ENCODE measurements around the gene SH3PXD2A.

Gene SH3PXD2A

DNA sequence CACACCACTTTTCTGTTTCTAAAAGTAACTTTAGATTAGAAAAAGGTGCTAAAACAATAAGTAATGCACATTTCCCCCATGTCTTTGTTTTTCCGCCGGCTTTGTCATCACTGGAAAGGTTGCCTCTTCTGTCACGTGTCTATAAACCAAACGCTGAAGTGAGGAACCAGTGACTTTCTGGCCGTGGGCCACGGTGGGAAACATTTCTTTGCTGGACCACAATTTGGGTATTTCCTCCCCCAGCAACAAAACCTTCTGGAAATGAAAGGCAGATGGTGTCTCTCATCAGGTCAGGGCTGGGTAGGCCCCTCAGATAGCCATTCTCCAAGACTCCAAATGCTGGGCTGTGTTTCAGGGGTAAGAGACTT, 174.5 kb downstream of the SH3PXD2A start:
- in situ Hi-C loops (cut with HindIII; ENCODE audit: low sequenced_read_pairs) = no loop called here

GRCh38 chr10:103679096-103679790, 176.1 kb downstream of the SH3PXD2A start:
- in situ Hi-C loops (cut with HindIII; ENCODE audit: low sequenced_read_pairs) = no loop called here

DNA sequence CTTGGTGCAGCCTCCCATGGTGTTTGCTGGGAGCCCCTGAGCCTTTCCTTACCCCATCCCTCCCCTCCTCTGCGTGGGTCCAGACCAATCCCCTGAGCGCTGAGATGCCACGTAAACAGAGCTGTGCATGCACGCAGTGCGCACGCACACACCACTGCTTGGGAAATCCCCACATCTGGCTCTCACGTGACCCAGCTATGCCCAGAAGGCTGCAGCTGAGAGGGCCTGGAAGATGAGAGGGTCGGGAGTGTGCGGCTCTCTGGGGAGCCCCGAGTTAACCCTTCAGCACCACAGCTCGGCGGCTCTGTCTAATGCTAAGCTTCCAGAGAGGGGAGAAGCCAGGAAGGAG, 177.2 kb downstream of the SH3PXD2A start:
- in situ Hi-C loops (cut with HindIII; ENCODE audit: low sequenced_read_pairs) = no loop called here

DNA sequence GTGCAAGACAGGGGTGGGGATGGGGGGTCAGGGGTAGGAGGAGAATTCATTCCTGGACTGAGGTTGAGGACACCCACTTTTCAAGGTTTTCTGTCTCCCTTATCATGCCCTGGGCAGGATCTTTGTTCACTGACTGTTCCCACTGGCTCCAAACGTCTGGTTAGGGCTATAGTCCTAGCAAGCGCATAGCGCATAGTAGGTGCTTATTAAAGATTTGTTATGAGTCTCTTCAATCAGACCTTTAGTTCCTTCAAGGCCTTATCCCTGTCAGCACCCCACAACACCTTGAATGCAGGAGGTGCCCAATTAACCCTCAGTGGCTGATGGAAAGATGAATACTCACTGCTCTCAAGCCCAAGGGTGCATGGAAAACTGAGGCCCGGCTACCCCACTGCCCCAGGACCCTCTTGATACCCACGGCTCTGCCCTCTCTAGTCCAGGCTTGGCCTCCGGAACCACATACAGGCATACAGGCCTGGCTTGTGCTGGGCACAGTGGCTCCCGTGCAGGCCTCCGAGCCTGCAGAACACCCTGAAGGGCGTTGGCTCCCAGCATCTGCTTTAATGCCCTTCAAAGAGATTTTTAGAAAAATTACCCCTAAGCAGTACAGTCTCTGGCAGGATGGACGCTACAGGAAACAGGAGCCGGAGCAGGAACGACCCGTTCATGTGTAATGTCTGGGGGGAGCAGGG, 177.7 kb downstream of the SH3PXD2A start:
- in situ Hi-C loops (cut with HindIII; ENCODE audit: low sequenced_read_pairs) = no loop called here

DNA sequence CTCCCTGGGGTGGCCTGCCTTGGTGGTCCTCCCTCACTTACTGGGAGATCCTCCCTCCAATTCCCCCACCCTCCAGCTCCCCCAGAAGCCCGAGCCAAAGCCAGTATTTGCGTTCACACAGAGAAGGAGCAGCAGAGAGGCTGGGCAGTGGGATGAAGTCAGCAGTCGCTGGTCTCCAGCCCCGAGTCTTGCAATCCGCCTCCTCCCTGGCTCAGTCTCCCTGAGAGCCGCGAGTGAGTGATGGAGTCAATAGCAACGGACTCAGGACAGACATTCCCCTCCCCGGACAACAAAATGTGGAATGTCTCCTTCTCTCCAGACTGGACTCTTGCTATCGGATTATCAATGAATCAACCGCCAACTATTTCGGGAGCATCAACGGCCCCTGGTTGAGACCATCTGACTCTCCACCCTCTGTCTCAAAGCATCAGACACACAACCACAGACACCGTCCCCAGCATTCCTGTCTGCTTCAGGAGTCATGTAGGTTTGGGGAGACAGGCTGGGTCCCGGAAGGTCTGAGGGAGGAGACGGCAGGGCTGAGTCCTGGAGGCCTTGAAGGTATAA, 178.4 kb downstream of the SH3PXD2A start:
- in situ Hi-C loops (cut with HindIII; ENCODE audit: low sequenced_read_pairs) = no loop called here

- in situ Hi-C loops (cut with HindIII; ENCODE audit: low sequenced_read_pairs) = no loop called here
Observed at GRCh38 chr10:103676058-103676785, 179.2 kb downstream of the SH3PXD2A start.

DNA sequence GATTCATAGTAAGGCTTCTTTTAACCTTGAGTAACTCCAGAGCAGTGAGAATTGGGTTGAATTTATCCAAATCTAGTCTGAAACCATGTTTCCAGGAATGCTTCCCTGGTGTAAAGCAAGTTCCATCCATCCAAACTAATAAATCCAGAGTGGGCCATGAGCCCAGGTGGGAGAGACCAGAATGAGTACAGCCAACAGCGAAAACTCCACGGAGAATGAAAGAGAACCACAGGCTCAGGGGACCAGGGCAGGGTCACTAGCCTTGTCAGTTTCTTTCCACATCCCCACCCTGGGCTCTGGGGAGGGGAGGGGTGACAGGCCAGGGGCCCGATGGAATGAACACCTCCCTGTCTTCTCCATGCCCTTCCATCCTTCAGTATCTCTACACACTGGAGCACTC, 181.8 kb downstream of the SH3PXD2A start:
- in situ Hi-C loops (cut with HindIII; ENCODE audit: low sequenced_read_pairs) = no loop called here

- in situ Hi-C loops (cut with HindIII; ENCODE audit: low sequenced_read_pairs) = no loop called here
Observed at GRCh38 chr10:103672345-103672744, 183.0 kb downstream of the SH3PXD2A start.

DNA sequence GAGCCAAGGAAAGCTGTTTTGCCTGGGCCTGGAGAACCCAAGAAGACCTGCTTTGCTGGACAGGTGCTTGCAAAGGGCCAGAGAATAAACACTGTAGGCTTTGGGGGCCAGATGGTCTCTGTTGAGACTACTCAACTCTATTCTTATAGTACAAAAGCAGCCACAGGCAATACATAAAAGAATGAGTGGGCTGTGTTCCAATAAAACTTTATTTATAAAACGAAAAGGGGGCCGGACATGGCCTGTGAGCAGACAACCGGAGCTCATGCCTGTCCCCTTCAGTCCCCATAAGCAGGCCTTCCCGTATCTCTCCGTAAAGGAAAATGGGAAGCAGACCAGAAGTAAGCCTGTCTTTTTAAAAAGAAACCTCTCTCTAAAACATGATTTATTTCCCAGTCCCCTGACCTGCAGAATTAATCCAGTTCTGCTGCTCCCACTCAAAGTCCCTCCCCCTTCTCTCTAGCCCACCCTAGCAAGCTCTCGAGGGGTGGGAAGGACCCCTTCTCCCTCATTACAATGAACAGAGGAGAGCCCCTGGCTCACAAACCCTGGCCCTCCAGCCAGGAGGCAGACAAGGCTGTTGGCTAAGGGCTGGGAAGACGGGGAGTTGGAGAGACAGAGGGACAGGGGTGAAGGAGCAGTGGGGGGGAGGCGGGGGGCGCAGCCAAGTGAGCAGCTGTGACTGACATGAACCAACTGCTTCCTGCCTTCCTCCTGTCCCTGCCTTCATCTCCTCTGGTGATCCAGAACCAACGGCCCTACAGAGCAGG, 184.1 kb downstream of the SH3PXD2A start:
- in situ Hi-C loops (cut with HindIII; ENCODE audit: low sequenced_read_pairs) = no loop called here

- in situ Hi-C loops (cut with HindIII; ENCODE audit: low sequenced_read_pairs) = no loop called here
Observed at GRCh38 chr10:103669944-103670343, 185.4 kb downstream of the SH3PXD2A start.

GRCh38 chr10:103669243-103669929, 186.0 kb downstream of the SH3PXD2A start:
- in situ Hi-C loops (cut with HindIII; ENCODE audit: low sequenced_read_pairs) = no loop called here

DNA sequence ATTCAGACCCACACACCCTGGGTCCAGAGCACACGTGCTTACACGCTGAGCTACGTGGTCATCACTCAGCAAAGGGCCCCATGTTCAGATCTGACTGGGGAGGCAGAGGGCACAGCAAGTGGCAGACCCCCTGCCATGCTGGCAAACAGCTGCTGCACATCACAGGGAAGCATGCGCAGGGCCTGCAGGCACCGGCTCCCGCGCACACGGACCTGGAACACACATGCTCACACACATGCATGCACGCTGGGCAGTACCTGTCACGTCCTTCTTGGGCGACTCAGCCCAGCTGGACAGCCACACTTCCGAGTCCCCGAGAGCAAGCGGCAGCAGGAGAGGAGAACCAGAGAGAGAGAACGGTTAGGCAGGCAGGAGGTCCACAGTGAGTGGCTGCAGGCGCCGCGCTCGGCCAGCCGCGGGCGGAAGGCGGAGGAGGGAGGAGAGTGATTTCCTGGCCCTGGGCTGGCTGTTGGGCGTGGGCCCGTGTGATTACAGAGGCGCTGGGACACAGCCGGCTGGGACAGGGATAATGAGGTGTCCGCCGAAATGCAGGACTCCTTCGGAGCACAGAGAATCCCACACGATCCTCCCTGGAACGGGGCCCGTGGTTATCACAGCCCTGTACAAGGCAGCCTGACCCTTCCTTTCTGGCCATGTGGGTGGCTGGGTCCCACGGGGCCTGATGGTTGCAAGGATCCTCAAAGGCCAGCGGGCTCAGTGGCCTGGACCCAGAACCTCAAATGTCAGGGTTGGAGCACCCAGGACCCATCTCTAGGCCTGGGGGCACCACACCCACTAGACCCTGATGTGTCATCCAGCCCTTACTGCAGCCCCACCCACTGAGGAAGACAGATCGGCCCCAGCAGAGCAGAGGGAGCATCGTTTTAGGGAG, 186.8 kb downstream of the SH3PXD2A start:
- in situ Hi-C loops (cut with HindIII; ENCODE audit: low sequenced_read_pairs) = no loop called here

- in situ Hi-C loops (cut with HindIII; ENCODE audit: low sequenced_read_pairs) = no loop called here
Observed at GRCh38 chr10:103667356-103667755, 188.0 kb downstream of the SH3PXD2A start.

DNA sequence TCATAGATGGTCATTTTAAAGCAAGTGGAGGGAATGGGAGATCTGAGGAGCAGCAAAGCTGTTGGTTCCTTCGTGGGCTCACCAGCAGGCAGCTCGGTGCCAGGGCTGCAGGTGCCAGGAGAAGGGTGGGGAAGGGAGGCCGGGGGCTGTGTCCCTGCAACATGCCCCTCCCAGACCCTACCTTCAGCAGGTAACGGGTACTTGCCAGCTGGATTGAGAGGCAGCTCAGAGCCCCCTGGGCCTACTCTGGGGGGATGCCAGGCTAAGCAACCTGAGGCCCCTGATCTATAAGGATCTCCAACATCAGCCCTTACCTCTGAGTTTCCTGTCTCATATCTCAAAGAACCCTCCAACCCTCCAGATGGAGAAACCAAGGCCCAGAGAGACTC, 188.6 kb downstream of the SH3PXD2A start:
- in situ Hi-C loops (cut with HindIII; ENCODE audit: low sequenced_read_pairs) = no loop called here

DNA sequence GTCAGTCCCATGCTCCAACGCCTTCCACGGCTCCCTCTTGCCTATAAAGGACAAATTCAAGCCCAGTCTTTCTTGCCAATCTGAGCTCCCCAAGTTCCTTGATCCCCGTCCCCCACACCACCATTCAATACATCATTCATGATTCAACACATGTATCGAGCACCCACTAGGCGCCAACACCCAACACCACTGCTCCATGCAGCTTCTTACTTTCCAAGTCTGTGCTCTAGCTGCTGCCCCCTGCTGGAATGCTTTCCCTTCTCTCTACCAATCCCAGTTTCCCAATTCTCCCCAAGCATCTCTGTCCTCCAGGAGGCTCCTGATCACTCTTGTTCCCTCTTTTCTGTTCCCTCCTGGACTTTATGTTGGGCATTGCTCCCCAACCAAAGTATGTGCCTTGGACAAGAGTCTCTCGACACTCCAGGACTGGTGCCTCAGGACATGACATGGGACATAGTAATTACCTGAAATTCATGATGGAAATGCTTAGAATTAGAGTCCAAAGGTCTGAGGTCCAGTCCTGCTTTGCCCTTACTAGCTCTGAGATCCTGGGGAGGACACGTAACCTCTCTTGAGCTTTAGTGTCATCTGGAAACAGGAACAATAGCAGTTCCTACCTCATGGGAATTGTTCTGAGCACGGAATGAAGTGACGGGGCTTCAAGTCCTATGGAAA, 189.2 kb downstream of the SH3PXD2A start:
- in situ Hi-C loops (cut with HindIII; ENCODE audit: low sequenced_read_pairs) = no loop called here

GRCh38 chr10:103665162-103665889, 190.1 kb downstream of the SH3PXD2A start:
- in situ Hi-C loops (cut with HindIII; ENCODE audit: low sequenced_read_pairs) = no loop called here

GRCh38 chr10:103663802-103664201, 191.6 kb downstream of the SH3PXD2A start:
- in situ Hi-C loops (cut with HindIII; ENCODE audit: low sequenced_read_pairs) = no loop called here

GRCh38 chr10:103663236-103663635, 192.1 kb downstream of the SH3PXD2A start:
- in situ Hi-C loops (cut with HindIII; ENCODE audit: low sequenced_read_pairs) = no loop called here
